ENCODE measurements around the gene NHERF1.

GRCh38 chr17:74792586-74793105 lies 44.2 kb downstream of the NHERF1 start:
- TF ChIP-seq EZH2 (IDR thresholded peaks at IDR 0.05; ENCODE audit: low read length, unreplicated experiment) (no peak), CTCF (conservative IDR thresholded peaks at IDR 0.05; ENCODE audit: low read depth, low read length) (no peak), EZH2phosphoT487 (IDR thresholded peaks at IDR 0.05; ENCODE audit: borderline replicate concordance, low read length) (no peak)
